Stimulated activated CD4-positive, alpha-beta T cell treated with anti-CD3 and anti-CD28 coated beads, TNF-alpha, amount 100 ng/mL, for 48 hours (primary cell): ENCODE results near the gene KIF26A.

Experiments used
- DNase-seq, 3 donors: peaks; one replicate each; pipeline ENCODE4 v3.0.0-alpha.2; 2020; ENCODE audit warnings: low read depth in 3 of 3

Gene KIF26A

GRCh38 chr14:104130974-104131651, 7.3 kb upstream of the KIF26A start:
- DNase-seq, result no peak

- no peak for DNase-seq
Observed at GRCh38 chr14:104131968-104132732, 6.2 kb upstream of the KIF26A start.

GRCh38 chr14:104132981-104133380, 5.4 kb upstream of the KIF26A start:
- DNase-seq, result no peak

GRCh38 chr14:104133496-104133895, 4.9 kb upstream of the KIF26A start:
- no peak for DNase-seq

- DNase-seq, result no peak
Observed at GRCh38 chr14:104134061-104134965, 4.1 kb upstream of the KIF26A start.

- DNase-seq, result no peak
Observed at GRCh38 chr14:104135121-104135903, 3.1 kb upstream of the KIF26A start.

GRCh38 chr14:104135904-104136471, 2.4 kb upstream of the KIF26A start:
- DNase-seq, result no peak

GRCh38 chr14:104136472-104137296, 1.7 kb upstream of the KIF26A start:
- no peak for DNase-seq

GRCh38 chr14:104137297-104138097, 890 bp upstream of the KIF26A start:
- DNase-seq, result peak; percentile 37 to 74 (median 57)

- DNase-seq, result no peak
Observed at GRCh38 chr14:104138718-104139459, 502 bp downstream of the KIF26A start.

- DNase-seq, result no peak
Observed at GRCh38 chr14:104139460-104140212, 1.2 kb downstream of the KIF26A start.

GRCh38 chr14:104140213-104140462, 1.8 kb downstream of the KIF26A start:
- no peak for DNase-seq

- no peak for DNase-seq
Observed at GRCh38 chr14:104140463-104141331, 2.3 kb downstream of the KIF26A start.

- DNase-seq, result no peak
Observed at GRCh38 chr14:104141621-104142091, 3.3 kb downstream of the KIF26A start.

- DNase-seq, result no peak
Observed at GRCh38 chr14:104142136-104142945, 4.0 kb downstream of the KIF26A start.

GRCh38 chr14:104142946-104143470, 4.6 kb downstream of the KIF26A start:
- DNase-seq, result no peak
